Fibroblast of upper back skin (primary cell): Measurements from ENCODE around the gene CHST14.

ENCODE experiments used
- DNase-seq: peaks from one replicate; pipeline ENCODE4 v3.0.0-alpha.2; 2013

The CHST14 gene

GRCh38 chr15:40489274-40490175 lies 18.7 kb downstream of the CHST14 start:
- DNase-seq, result no peak

- no peak for DNase-seq
Observed at GRCh38 chr15:40493089-40493840, 22.5 kb downstream of the CHST14 start.

GRCh38 chr15:40495516-40495915 lies 24.7 kb downstream of the CHST14 start:
- DNase-seq, result no peak

- DNase-seq, result peak; percentile 54
Observed at GRCh38 chr15:40498418-40498817, 27.6 kb downstream of the CHST14 start.

GRCh38 chr15:40498891-40499290 lies 28.1 kb downstream of the CHST14 start:
- DNase-seq, result no peak

- DNase-seq, result no peak
Observed at GRCh38 chr15:40499931-40500330, 29.1 kb downstream of the CHST14 start.

- peak; percentile 43 for DNase-seq
Observed at GRCh38 chr15:40500568-40501330, 30.0 kb downstream of the CHST14 start.

- DNase-seq, result no peak
Observed at GRCh38 chr15:40501487-40501886, 30.7 kb downstream of the CHST14 start.

- peak; percentile 68 for DNase-seq
Observed at GRCh38 chr15:40506964-40507571, 36.3 kb downstream of the CHST14 start.

- DNase-seq, result no peak
Observed at GRCh38 chr15:40508216-40508615, 37.4 kb downstream of the CHST14 start.

GRCh38 chr15:40510201-40510600 lies 39.4 kb downstream of the CHST14 start:
- no peak for DNase-seq

GRCh38 chr15:40511093-40511471 lies 40.3 kb downstream of the CHST14 start:
- no peak for DNase-seq

- DNase-seq, result no peak
Observed at GRCh38 chr15:40511472-40512133, 40.8 kb downstream of the CHST14 start.

GRCh38 chr15:40512440-40512839 lies 41.7 kb downstream of the CHST14 start:
- DNase-seq, result no peak

- no peak for DNase-seq
Observed at GRCh38 chr15:40513609-40514008, 42.8 kb downstream of the CHST14 start.

- no peak for DNase-seq
Observed at GRCh38 chr15:40516322-40516721, 45.5 kb downstream of the CHST14 start.
